AG04449 (cell line): ENCODE measurements around the gene SDC1.

Source experiments
- CTCF ChIA-PET: fragments of 350-600 bp; formaldehyde crosslinking; extraction: SDS; loops from one replicate; lab custom pipeline; 2021; ENCODE audit warnings: antibody characterized with exemption; lab: Yijun Ruan, JAX
- POLR2A ChIA-PET: fragments of 400-600, 350-600 bp; formaldehyde crosslinking; extraction: SDS; loops from one replicate; lab custom pipeline; 2020; ENCODE audit warnings: antibody characterized with exemption, inconsistent platforms; lab: Yijun Ruan, JAX
- DNase-seq: peaks from one replicate; pipeline ENCODE4 v3.0.0-alpha.2; 2010; ENCODE audit warnings: low read depth, low spot score
- H3K4me3 ChIP-seq: 2 replicates; pipeline ENCODE4 v1.5.1; 2011; ENCODE audit warnings: low read depth, mild to moderate bottlenecking, control low read depth, low read length
- CTCF ChIP-seq: IDR thresholded peaks from one replicate; pipeline ENCODE4 v1.5.1; 2011; ENCODE audit warnings: mild to moderate bottlenecking, moderate library complexity, low read length, control low read depth, inconsistent platforms; ENCODE audit not compliant: insufficient read depth; ENCODE audit errors: missing control alignments

Gene SDC1

DNA sequence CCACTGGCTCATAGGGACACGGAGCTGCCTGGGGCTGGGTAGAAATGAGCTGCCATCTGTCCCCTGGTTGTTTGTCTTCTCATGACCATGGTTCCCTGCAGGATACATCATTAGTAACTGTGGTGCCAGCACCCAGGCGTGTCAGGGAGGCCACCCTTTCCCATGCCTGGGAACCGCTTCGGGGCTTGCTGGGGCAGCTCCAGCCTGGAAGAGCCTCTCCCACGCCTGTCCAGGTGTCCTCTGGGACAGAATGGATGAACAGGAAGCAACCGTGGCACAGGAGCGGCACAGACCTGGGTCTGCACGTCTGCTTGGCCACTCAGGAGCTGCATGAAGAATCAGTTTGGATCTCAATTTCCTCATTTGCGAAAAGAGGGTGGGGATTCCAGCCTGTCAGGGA, 34.8 kb downstream of the SDC1 start:
- DNase-seq = no peak
- no peak for TF ChIP-seq CTCF
- ChIA-PET CTCF (interaction anchor here (1.1 to 5.0 kb wide), 11 partner anchors 15 to 234 kb away, joined by 3 to 47 read pairs (median 7); no protein-coding TSS in a partner anchor), POLR2A (interaction anchor here (1.2 kb wide), 1 partner anchor 288 kb away, joined by 5 read pairs; no protein-coding TSS in a partner anchor)
- H3K4me3 ChIP-seq = no peak overlapping the region

DNA sequence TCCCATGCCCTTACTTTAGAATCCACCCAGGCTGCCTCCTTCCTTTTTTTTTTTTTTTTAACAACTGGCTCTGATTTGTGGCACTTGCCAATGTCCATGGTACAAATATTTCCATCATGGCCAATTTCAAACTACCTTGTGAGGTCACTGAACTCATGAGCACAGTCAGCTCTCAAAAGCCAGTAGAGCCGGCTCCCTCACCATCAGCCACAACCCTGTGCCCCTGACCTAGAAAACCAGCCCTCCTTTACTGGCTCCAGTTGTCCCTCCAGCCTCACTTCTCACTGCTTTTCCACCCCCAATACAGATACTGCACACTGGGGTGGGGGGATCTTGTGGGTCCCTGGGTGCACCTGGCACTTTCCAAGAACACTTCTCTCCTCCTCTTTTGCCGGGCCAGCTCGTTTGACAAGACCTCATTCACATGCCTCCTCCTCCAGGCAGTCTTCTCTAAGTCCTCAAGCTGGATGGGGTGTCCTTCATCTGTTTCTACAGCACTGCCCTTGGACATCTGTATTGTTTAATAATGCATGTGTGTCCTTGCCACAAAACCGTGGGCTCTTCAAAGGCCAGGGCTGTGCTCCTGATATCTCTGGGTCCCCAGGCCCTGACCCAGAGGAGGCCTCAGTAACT, 35.5 kb downstream of the SDC1 start:
- no peak for TF ChIP-seq CTCF
- CTCF ChIA-PET = interaction anchor here (0.6 to 5.0 kb wide), 10 partner anchors 8 to 271 kb away, joined by 3 to 47 read pairs (median 4); no protein-coding TSS in a partner anchor
- no peak for DNase-seq
- POLR2A ChIA-PET = no interaction called here
- no peak overlapping the region for H3K4me3 ChIP-seq

DNA sequence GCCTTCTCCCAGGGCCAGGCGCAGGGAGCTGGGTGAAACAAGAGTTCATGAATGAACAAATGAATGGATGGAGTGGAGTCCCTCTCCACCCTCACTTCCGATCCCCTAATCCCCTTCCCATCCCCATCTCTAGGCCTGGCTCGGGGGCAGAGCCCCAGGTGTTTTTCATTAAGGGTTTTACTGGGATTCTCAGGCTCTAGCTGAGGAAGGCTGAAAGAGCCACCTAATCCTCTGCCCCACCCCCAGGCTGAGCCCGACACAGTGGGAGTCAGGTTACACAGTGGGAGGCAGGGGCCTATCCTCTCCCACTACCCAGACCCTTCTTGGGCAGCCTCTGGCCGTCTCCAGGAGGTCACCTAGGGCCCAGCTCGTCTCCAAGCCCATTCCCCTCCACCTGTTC, 36.1 kb downstream of the SDC1 start:
- ChIA-PET POLR2A (no interaction called here), CTCF (interaction anchor here (0.6 to 5.0 kb wide), 7 partner anchors 8 to 270 kb away, joined by 3 to 47 read pairs (median 3); no protein-coding TSS in a partner anchor)
- no peak for TF ChIP-seq CTCF
- no peak for DNase-seq
- no peak overlapping the region for H3K4me3 ChIP-seq

- POLR2A ChIA-PET = no interaction called here
- TF ChIP-seq CTCF = no peak
- DNase-seq = no peak
- CTCF ChIA-PET = interaction anchor here (0.9 kb wide), 1 partner anchor 9 kb away, joined by 3 read pairs; no protein-coding TSS in a partner anchor
- no peak overlapping the region for H3K4me3 ChIP-seq
Measured at GRCh38 chr2:20188201-20188600, 36.7 kb downstream of the SDC1 start.

DNA sequence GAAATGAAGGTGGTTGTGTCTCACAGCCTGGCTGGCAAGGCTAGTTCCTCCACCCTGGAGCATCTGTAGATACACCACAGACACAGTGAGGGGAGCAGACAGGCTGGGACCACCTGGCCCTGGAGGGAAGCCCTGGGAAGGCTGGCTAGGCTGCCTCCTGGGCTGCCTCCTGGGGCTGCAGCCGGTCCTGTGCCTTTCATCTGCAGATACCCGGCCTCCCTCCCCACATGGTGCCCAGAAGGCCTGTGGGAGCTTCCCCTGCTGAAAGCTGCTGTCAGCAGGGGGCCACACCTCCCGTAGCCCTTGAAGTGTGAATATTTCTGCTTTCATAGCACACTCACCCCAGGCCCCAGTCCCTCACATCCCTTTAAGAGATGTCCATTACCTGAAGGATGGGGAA, 37.6 kb downstream of the SDC1 start:
- no peak for DNase-seq
- TF ChIP-seq CTCF = no peak
- POLR2A ChIA-PET = no interaction called here
- no peak overlapping the region for H3K4me3 ChIP-seq
- CTCF ChIA-PET = interaction anchor here (0.9 to 2.0 kb wide), 4 partner anchors 10 to 49 kb away, joined by 3 to 4 read pairs (median 4); no protein-coding TSS in a partner anchor

DNA sequence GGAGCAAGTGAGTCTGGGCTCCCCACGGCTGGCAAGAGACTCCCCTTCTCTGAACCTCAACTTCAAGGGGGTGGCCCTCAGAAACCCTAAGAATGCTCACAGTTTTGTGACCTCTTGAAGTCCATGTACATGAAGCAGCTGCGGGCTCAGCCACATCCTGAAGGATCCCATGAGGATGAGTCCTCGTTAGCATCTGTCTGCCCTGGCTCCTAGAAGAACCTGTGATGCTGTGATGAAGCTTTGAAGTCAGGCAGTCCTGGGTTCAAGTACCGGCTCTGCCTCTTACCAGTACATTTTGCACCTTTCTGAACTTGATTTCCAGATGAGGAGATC, 38.1 kb downstream of the SDC1 start:
- TF ChIP-seq CTCF = no peak
- POLR2A ChIA-PET = interaction anchor here (1.9 to 2.0 kb wide), 2 partner anchors 35 to 45 kb away, joined by 4 to 9 read pairs; no protein-coding TSS in a partner anchor
- H3K4me3 ChIP-seq = no peak overlapping the region
- DNase-seq = no peak
- CTCF ChIA-PET = interaction anchor here (1.2 to 2.0 kb wide), 3 partner anchors 10 to 49 kb away, joined by 3 to 4 read pairs (median 4); no protein-coding TSS in a partner anchor
